Astrocyte of the spinal cord (primary cell): ENCODE data around the gene GABBR2.

Source experiments
- DNase-seq: peaks from one replicate; pipeline ENCODE4 v3.0.0; 2011; ENCODE audit warnings: low read depth, low spot score
- H3K4me3 ChIP-seq: 2 replicates; pipeline ENCODE4 v1.5.1; 2011; ENCODE audit warnings: low read depth, mild to moderate bottlenecking, low read length, moderate library complexity
- CTCF ChIP-seq: IDR thresholded peaks from 2 replicates; pipeline ENCODE4 v1.5.1; 2012; ENCODE audit warnings: low read depth, mild to moderate bottlenecking, low read length, inconsistent platforms
- in situ Hi-C: cut with HindIII; loops from 2 replicates; pipeline ENCODE4 v1.10.0; 2017; ENCODE audit warnings: low sequenced_read_pairs

GABBR2 gene

GRCh38 chr9:98375138-98375726 lies 333.5 kb downstream of the GABBR2 start:
- H3K4me3 ChIP-seq, result no peak overlapping the region
- peak; percentile 36 for DNase-seq
- in situ Hi-C loops, result no loop called here

GRCh38 chr9:98374385-98375051 lies 334.2 kb downstream of the GABBR2 start:
- in situ Hi-C loops, result no loop called here
- peak; percentile 72 for DNase-seq
- TF ChIP-seq CTCF, result no peak
- H3K4me3 ChIP-seq, result no peak overlapping the region

More at GRCh38 chr9:98375138-98375726, 333.5 kb downstream of the GABBR2 start:
- TF ChIP-seq CTCF, result no peak

- in situ Hi-C loops, result no loop called here
- no peak overlapping the region for H3K4me3 ChIP-seq
- TF ChIP-seq CTCF, result no peak
- no peak for DNase-seq
These were observed 335.1 kb downstream of the GABBR2 start for GRCh38 chr9:98373609-98374008.

GRCh38 chr9:98372077-98372836 lies 336.5 kb downstream of the GABBR2 start:
- DNase-seq, result no peak
- in situ Hi-C loops, result no loop called here
- H3K4me3 ChIP-seq, result no peak overlapping the region
- TF ChIP-seq CTCF, result no peak

- TF ChIP-seq CTCF, result no peak
- H3K4me3 ChIP-seq, result no peak overlapping the region
- no peak for DNase-seq
- in situ Hi-C loops, result no loop called here
These were observed 337.8 kb downstream of the GABBR2 start for GRCh38 chr9:98370976-98371315.

DNA sequence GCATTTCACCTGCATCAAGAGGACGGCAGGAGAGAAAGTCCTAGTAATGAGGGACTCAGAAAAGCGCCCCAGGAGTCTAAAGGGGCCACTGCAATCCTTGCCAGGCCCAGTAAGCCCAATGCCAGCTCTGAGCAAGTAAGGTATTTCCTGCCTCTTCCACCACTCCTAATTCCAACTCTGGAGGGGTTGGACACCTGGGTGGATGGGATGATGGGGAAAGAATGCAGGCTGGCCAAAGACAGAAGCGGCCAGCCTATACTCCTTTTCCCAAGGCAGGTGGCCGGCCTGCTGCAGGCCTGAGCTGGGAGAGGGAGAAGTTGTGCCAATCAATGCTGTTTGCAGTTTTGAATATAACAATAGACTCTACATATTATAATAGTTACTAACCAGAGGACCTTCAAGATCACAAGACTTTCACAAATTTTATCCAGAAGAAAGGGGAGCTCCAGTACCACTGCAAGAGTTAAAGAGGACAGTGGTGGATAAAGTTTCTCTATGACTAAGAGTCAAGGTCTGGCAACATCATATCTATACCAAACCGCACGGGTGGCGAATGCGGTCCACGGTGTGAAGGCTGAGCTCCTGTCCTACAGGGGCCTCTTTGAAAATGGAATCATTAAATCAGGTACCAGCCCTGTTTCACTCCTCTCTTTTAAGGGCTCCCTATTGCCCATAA lies 338.3 kb downstream of the GABBR2 start:
- no peak overlapping the region for H3K4me3 ChIP-seq
- no peak for TF ChIP-seq CTCF
- DNase-seq, result no peak
- in situ Hi-C loops, result no loop called here
